ENCODE measurements around the gene SPIRE2. TPM values are rescaled to one million over a fixed set of nuclear protein-coding genes. Genes with fewer than 3 reads are reported as not detected.

SPIRE2 gene
- total and polyA plus RNA-seq, 2 of the 13 experiments (the other 11 are each of a cell fraction or from before 2014, with no cell fraction given): 13.3 to 37.5 TPM

- in situ Hi-C loops (cut with HindIII; ENCODE audit: extremely low pct_ligation_motif_present, low pct_unique_long_range_greater_than_20kb) (no loop called here), intact Hi-C loops (cut with micrococcal nuclease; ENCODE audit: unreplicated experiment) (no loop called here)
- H3K4me1 ChIP-seq (ENCODE audit: insufficient read depth, low read length): no peaks in the 10 kb centered on the region; the same call in 1 of the 2 replicates
- no peak for FAIRE-seq
- H3K36me3 ChIP-seq (replicated peaks in 1 of 2; ENCODE audit: control insufficient read depth in 1 of 2, insufficient read depth in 2 of 2, low read length in 2 of 2): peaks cover 31 to 45% of the 10 kb centered on the region in 2 experiments
- no TSS peak for BruUV-seq (replicated peaks)
- no peak overlapping the region for H2AFZ ChIP-seq (ENCODE audit: low read length)
- H3K4me3 ChIP-seq (replicated peaks in 1 of 3; ENCODE audit: insufficient read depth in 1 of 3, low read depth in 2 of 3, low read length in 3 of 3): no peak overlapping the region
- H3K79me2 ChIP-seq (ENCODE audit: insufficient read depth, low read length): no peaks in the 10 kb centered on the region
- no peak overlapping the region for H3K4me2 ChIP-seq (ENCODE audit: low read depth, low read length)
- ChIA-PET CTCF (ENCODE audit: low intra/inter-chr PET ratio, low total read pairs) (no interaction called here), POLR2A (interaction anchor here (0.8 to 8.1 kb wide), 5 partner anchors 11 to 69 kb away, joined by 3 to 78 read pairs (median 12); partner anchors contain the start of genes MC1R, TCF25 and TUBB3)
- no peak overlapping the region for H3K27ac ChIP-seq (ENCODE audit: extremely low read length, insufficient read depth, low read length)
- H4K20me1 ChIP-seq (ENCODE audit: insufficient read depth, low read length): no peaks in the 10 kb centered on the region; the same call in 1 of the 2 replicates
- no peaks in the 10 kb centered on the region for H3K9me3 ChIP-seq (ENCODE audit: low read length)
- no peaks in the 10 kb centered on the region for H3K27me3 ChIP-seq (ENCODE audit: control insufficient read depth in 1 of 2, insufficient read depth in 2 of 2, low read length in 2 of 2)
- TF ChIP-seq ZNF18 (CRISPR knock-in tag; IDR thresholded peaks at IDR 0.05; ENCODE audit: insufficient replicate concordance) (peak; percentile 83), CREM (IDR thresholded peaks at IDR 0.05) (no peak), CREM (CRISPR knock-in tag; IDR thresholded peaks at IDR 0.05) (no peak), NFYC (CRISPR knock-in tag; IDR thresholded peaks at IDR 0.05) (no peak), TEAD2 (CRISPR knock-in tag; IDR thresholded peaks at IDR 0.05) (no peak), TARDBP (CRISPR knock-in tag; IDR thresholded peaks at IDR 0.05) (no peak), ATF6 (CRISPR knock-in tag; conservative IDR thresholded peaks at IDR 0.05) (no peak), ZNF263 (CRISPR knock-in tag; IDR thresholded peaks at IDR 0.05) (0 out of 2 replicates have a peak, but pooled peaks have one; percentile 30), PCBP1 (IDR thresholded peaks at IDR 0.05; ENCODE audit: borderline replicate concordance, low read depth, low read length) (0 out of 2 replicates have a peak, but pooled peaks have one; percentile 35)
- ATAC-seq: no peak
- DNase-seq (ENCODE audit: low spot score): no peak
- 97% methylated on average over 13 of the region's 13 CpGs for WGBS (ENCODE audit: low lambda C conversion rate)
- no peak overlapping the region for H3K9ac ChIP-seq (ENCODE audit: insufficient read depth, low read depth, low read length)
Observed at GRCh38 chr16:89907055-89907814, 79.0 kb downstream of the SPIRE2 start.

Data from HepG2 (cell line).